Astrocyte (in vitro differentiated cells and primary cell): ENCODE results near the gene TOMM40L.

Source experiments
- EZH2 ChIP-seq: IDR thresholded peaks from 2 replicates; pipeline ENCODE4 v1.6.1; 2012; ENCODE audit warnings: mild to moderate bottlenecking, low read length, inconsistent platforms; ENCODE audit not compliant: insufficient read depth
- TF ChIP-seq, protein P1 (sequence below): IDR thresholded peaks from 2 replicates; pipeline ENCODE4 v1.5.1; 2011; ENCODE audit warnings: low read depth, mild to moderate bottlenecking, inconsistent platforms, low read length, moderate library complexity; ENCODE audit not compliant: insufficient read depth

DNA sequence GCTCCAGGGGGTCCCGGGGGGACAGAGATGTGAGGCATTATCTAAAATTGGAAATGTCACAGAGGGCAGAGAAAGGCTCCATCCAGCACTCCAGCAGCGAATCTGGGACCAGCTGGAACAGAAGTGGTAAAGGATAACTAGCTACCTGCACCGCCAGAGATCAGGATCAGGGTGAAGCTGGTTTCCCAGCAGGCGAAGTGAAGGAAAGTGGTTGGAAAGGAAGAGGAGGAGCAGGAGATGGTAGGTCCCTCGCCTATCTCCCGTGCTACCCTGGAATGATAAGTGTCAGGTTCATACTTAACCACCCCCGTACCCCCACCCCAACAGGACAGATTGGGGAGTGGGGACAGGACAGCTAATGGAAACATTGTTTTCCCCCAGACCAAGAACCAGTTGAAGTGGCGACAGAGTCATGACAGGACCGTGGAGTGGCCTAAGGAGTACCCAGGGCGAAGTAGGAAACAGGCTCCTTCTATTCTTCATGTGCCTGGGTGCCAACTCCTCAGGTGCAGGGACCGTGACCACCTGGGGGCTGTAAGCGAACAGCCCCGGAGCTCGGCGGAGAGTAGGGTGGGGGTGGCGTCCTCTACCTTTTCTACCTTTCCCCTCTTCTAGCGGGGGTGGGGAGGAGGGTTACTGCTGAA lies 49.3 kb upstream of the TOMM40L start:
- TF ChIP-seq, protein P1, sequence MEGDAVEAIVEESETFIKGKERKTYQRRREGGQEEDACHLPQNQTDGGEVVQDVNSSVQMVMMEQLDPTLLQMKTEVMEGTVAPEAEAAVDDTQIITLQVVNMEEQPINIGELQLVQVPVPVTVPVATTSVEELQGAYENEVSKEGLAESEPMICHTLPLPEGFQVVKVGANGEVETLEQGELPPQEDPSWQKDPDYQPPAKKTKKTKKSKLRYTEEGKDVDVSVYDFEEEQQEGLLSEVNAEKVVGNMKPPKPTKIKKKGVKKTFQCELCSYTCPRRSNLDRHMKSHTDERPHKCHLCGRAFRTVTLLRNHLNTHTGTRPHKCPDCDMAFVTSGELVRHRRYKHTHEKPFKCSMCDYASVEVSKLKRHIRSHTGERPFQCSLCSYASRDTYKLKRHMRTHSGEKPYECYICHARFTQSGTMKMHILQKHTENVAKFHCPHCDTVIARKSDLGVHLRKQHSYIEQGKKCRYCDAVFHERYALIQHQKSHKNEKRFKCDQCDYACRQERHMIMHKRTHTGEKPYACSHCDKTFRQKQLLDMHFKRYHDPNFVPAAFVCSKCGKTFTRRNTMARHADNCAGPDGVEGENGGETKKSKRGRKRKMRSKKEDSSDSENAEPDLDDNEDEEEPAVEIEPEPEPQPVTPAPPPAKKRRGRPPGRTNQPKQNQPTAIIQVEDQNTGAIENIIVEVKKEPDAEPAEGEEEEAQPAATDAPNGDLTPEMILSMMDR = no peak
- no peak for TF ChIP-seq EZH2
